ENCODE data around the gene PSD4.

GRCh38 chr2:113187771-113188170 is 14.0 kb downstream of the PSD4 start:
- TF ChIP-seq REST (IDR thresholded peaks at IDR 0.05; ENCODE audit: insufficient read depth in 1 of 2, low read depth in 2 of 2, low read length in 2 of 2) (no peak), SIN3A (IDR thresholded peaks at IDR 0.05; ENCODE audit: borderline replicate concordance, insufficient read depth, low read length) (no peak), POLR2AphosphoS5 (IDR thresholded peaks at IDR 0.05; ENCODE audit: low read depth, low read length) (no peak)
